ENCODE results near the gene TLE6. TPM values are rescaled to one million over a fixed set of nuclear protein-coding genes. Genes with fewer than 3 reads are reported as not detected.

TLE6 gene
- total and polyA plus RNA-seq, 2 of the 13 experiments (the other 11 are each of a cell fraction or from before 2014, with no cell fraction given), result 0.24 to 5.5 TPM

- no peak for TF ChIP-seq ZNF224 (CRISPR knock-in tag; IDR thresholded peaks at IDR 0.05)
- no peak for TF ChIP-seq FOSL1 (CRISPR knock-in tag; IDR thresholded peaks at IDR 0.05; ENCODE audit: borderline replicate concordance)
- TF ChIP-seq HHEX (CRISPR knock-in tag; IDR thresholded peaks at IDR 0.05), result no peak
- TF ChIP-seq ZBTB7B (CRISPR knock-in tag; IDR thresholded peaks at IDR 0.05), result 0 out of 2 replicates have a peak, but pooled peaks have one; percentile 38
- TF ChIP-seq ZNF333 (CRISPR knock-in tag; IDR thresholded peaks at IDR 0.05; ENCODE audit: borderline replicate concordance), result peak; percentile 48; the same call in 1 of the 2 replicates
- no peak for TF ChIP-seq CBX5 (CRISPR knock-in tag; IDR thresholded peaks at IDR 0.05; ENCODE audit: borderline replicate concordance)
- no peak for TF ChIP-seq ZNF33A (CRISPR knock-in tag; IDR thresholded peaks at IDR 0.05; ENCODE audit: borderline replicate concordance)
- no peak for TF ChIP-seq ZNF232 (CRISPR knock-in tag; IDR thresholded peaks at IDR 0.05; ENCODE audit: borderline replicate concordance)
- TF ChIP-seq CAMTA2 (CRISPR knock-in tag; IDR thresholded peaks at IDR 0.05; ENCODE audit: borderline replicate concordance), result no peak
- TF ChIP-seq MED13 (CRISPR knock-in tag; IDR thresholded peaks at IDR 0.05), result no peak
- no peak for TF ChIP-seq CBX1 (IDR thresholded peaks at IDR 0.05; ENCODE audit: low read depth)
- TF ChIP-seq KDM1A (CRISPR knock-in tag; IDR thresholded peaks at IDR 0.05), result no peak
- peak; percentile 68 for TF ChIP-seq PHF5A (CRISPR knock-in tag; IDR thresholded peaks at IDR 0.05; ENCODE audit: low read depth, unreplicated experiment)
- TF ChIP-seq, protein P1, sequence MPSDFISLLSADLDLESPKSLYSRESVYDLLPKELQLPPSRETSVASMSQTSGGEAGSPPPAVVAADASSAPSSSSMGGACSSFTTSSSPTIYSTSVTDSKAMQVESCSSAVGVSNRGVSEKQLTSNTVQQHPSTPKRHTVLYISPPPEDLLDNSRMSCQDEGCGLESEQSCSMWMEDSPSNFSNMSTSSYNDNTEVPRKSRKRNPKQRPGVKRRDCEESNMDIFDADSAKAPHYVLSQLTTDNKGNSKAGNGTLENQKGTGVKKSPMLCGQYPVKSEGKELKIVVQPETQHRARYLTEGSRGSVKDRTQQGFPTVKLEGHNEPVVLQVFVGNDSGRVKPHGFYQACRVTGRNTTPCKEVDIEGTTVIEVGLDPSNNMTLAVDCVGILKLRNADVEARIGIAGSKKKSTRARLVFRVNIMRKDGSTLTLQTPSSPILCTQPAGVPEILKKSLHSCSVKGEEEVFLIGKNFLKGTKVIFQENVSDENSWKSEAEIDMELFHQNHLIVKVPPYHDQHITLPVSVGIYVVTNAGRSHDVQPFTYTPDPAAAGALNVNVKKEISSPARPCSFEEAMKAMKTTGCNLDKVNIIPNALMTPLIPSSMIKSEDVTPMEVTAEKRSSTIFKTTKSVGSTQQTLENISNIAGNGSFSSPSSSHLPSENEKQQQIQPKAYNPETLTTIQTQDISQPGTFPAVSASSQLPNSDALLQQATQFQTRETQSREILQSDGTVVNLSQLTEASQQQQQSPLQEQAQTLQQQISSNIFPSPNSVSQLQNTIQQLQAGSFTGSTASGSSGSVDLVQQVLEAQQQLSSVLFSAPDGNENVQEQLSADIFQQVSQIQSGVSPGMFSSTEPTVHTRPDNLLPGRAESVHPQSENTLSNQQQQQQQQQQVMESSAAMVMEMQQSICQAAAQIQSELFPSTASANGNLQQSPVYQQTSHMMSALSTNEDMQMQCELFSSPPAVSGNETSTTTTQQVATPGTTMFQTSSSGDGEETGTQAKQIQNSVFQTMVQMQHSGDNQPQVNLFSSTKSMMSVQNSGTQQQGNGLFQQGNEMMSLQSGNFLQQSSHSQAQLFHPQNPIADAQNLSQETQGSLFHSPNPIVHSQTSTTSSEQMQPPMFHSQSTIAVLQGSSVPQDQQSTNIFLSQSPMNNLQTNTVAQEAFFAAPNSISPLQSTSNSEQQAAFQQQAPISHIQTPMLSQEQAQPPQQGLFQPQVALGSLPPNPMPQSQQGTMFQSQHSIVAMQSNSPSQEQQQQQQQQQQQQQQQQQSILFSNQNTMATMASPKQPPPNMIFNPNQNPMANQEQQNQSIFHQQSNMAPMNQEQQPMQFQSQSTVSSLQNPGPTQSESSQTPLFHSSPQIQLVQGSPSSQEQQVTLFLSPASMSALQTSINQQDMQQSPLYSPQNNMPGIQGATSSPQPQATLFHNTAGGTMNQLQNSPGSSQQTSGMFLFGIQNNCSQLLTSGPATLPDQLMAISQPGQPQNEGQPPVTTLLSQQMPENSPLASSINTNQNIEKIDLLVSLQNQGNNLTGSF (CRISPR knock-in tag; IDR thresholded peaks at IDR 0.05), result no peak
- TF ChIP-seq CBFB (CRISPR knock-in tag; IDR thresholded peaks at IDR 0.05), result peak; percentile 75; the same call in 1 of the 2 replicates
- peak; percentile 33; the same call in 1 of the 2 replicates for TF ChIP-seq RFX5 (IDR thresholded peaks at IDR 0.05; ENCODE audit: low read depth, low read length)
- TF ChIP-seq MYC (CRISPR knock-in tag; IDR thresholded peaks at IDR 0.05; ENCODE audit: borderline replicate concordance), result peak; percentile 82; the same call in 1 of the 2 replicates
- TF ChIP-seq NPAS2 (CRISPR knock-in tag; IDR thresholded peaks at IDR 0.05; ENCODE audit: borderline replicate concordance), result no peak
- no peak; the same call in 1 of the 2 replicates for TF ChIP-seq CEBPG (CRISPR knock-in tag; IDR thresholded peaks at IDR 0.05)
- no peak for TF ChIP-seq ZNF7 (CRISPR knock-in tag; IDR thresholded peaks at IDR 0.05)
- no peak; the same call in 1 of the 2 replicates for TF ChIP-seq MIER3 (CRISPR knock-in tag; IDR thresholded peaks at IDR 0.05; ENCODE audit: borderline replicate concordance)
- no peak for TF ChIP-seq ZNF839 (CRISPR knock-in tag; IDR thresholded peaks at IDR 0.05; ENCODE audit: borderline replicate concordance)
- no peak for TF ChIP-seq ZNF225 (CRISPR knock-in tag; IDR thresholded peaks at IDR 0.05)
- TF ChIP-seq JUNB (CRISPR knock-in tag; IDR thresholded peaks at IDR 0.05; ENCODE audit: borderline replicate concordance), result no peak
- TF ChIP-seq ZBTB20 (CRISPR knock-in tag; IDR thresholded peaks at IDR 0.05; ENCODE audit: borderline replicate concordance, low read depth), result peak; percentile 29; the same call in 1 of the 2 replicates
- no peak for TF ChIP-seq KLF12 (CRISPR knock-in tag; IDR thresholded peaks at IDR 0.05; ENCODE audit: borderline replicate concordance)
- TF ChIP-seq HNRNPLL (IDR thresholded peaks at IDR 0.05; ENCODE audit: low read depth, low read length, poor library complexity, severe bottlenecking), result peak; percentile 43
- TF ChIP-seq ZNF143 (CRISPR knock-in tag; IDR thresholded peaks at IDR 0.05), result no peak
These were observed at the start of gene TLE6 (continued) for GRCh38 chr19:2977001-2977745.

All from HepG2 (cell line).